GM23248 (cell line): Measurements from ENCODE around the gene CDK5. TPM values are rescaled to one million over a fixed set of nuclear protein-coding genes. Genes with fewer than 3 reads are reported as not detected.

Source experiments
- DNase-seq: peaks from one replicate; pipeline ENCODE4 v3.0.0-alpha.2; 2015
- H2AFZ ChIP-seq: fragments of 200-600 bp; sonication (generic); 2 replicates; pipeline ENCODE4 v1.6.1; 2016; ENCODE audit warnings: antibody characterized with exemption
- H3F3A ChIP-seq: fragments of 200-600 bp; sonication (generic); 2 replicates; pipeline ENCODE4 v1.6.1; 2016; ENCODE audit warnings: mild to moderate bottlenecking, antibody characterized with exemption, mixed run types; ENCODE audit not compliant: insufficient read depth
- H3K27ac ChIP-seq: fragments of 200-600 bp; sonication (generic); 2 replicates; pipeline ENCODE4 v1.5.1; 2016; ENCODE audit warnings: mild to moderate bottlenecking
- H3K27me3 ChIP-seq: fragments of 200-600 bp; sonication (generic); replicated peaks from 2 replicates; pipeline ENCODE4 v1.6.1; 2016; ENCODE audit warnings: mild to moderate bottlenecking; ENCODE audit not compliant: insufficient read depth
- H3K36me3 ChIP-seq: fragments of 200-600 bp; sonication (generic); 2 replicates; pipeline ENCODE4 v1.6.1; 2016; ENCODE audit warnings: low read depth, mild to moderate bottlenecking
- H3K4me1 ChIP-seq: fragments of 200-600 bp; sonication (generic); 2 replicates; pipeline ENCODE4 v1.6.1; 2016; ENCODE audit warnings: mild to moderate bottlenecking; ENCODE audit not compliant: insufficient read depth
- H3K4me2 ChIP-seq: fragments of 200-600 bp; sonication (generic); one replicate; pipeline ENCODE4 v1.6.1; 2016; ENCODE audit warnings: mild to moderate bottlenecking; ENCODE audit not compliant: unreplicated experiment
- H3K4me3 ChIP-seq: fragments of 200-600 bp; sonication (generic); 2 replicates; pipeline ENCODE4 v1.5.1; 2016; ENCODE audit warnings: mild to moderate bottlenecking
- H3K79me2 ChIP-seq: fragments of 200-600 bp; sonication (generic); 2 replicates; pipeline ENCODE4 v1.6.1; 2016; ENCODE audit warnings: mild to moderate bottlenecking; ENCODE audit not compliant: insufficient read depth
- H3K9ac ChIP-seq: fragments of 200-600 bp; sonication (generic); 2 replicates; pipeline ENCODE4 v1.6.1; 2016; ENCODE audit warnings: mild to moderate bottlenecking
- H3K9me2 ChIP-seq: fragments of 200-600 bp; sonication (generic); 2 replicates; pipeline ENCODE4 v1.6.1; 2016; ENCODE audit warnings: mixed run types, mild to moderate bottlenecking, moderate library complexity; ENCODE audit not compliant: insufficient read depth
- H3K9me3 ChIP-seq: fragments of 200-600 bp; sonication (generic); one replicate; pipeline ENCODE4 v1.6.1; 2017; ENCODE audit warnings: low read depth
- H4K20me1 ChIP-seq: fragments of 200-600 bp; sonication (generic); 2 replicates; pipeline ENCODE4 v1.6.0; 2016; ENCODE audit not compliant: insufficient read depth
- EZH2 ChIP-seq: fragments of 200-600 bp; sonication (generic); IDR thresholded peaks from 2 replicates; pipeline ENCODE4 v1.6.1; 2018; ENCODE audit warnings: antibody characterized with exemption, mild to moderate bottlenecking; ENCODE audit not compliant: insufficient read depth, poor library complexity, severe bottlenecking
- EZH2phosphoT487 ChIP-seq: fragments of 200-600 bp; sonication (generic); IDR thresholded peaks from 2 replicates; pipeline ENCODE4 v1.6.1; 2018; ENCODE audit warnings: antibody characterized with exemption, moderate library complexity, mild to moderate bottlenecking, low read depth; ENCODE audit not compliant: insufficient read depth
- WGBS, 2 experiments: methylation state at CpG; one replicate each; pipeline ENCODE4 v1.1.6; 2015 to 2017; ENCODE audit warnings: low lambda C conversion rate in 2 of 2, low coverage in 1 of 2; ENCODE audit errors: missing lambda C conversion rate in 2 of 2; 5-methylcytosine and 5-hydroxymethylcytosine counted together
- in situ Hi-C: fragments of 300-500 bp; cut with MboI; formaldehyde crosslinking; loops from 2 replicates; pipeline ENCODE4 v1.15.0; 2020
- polyA plus RNA-seq: library from polyadenylated mRNA; unstranded; fragments of >200 nt; fragmentation: Nextera tagmentation; extraction: Ambion mirVana; gene quantifications from 2 replicates; pipeline ENCODE4 v1.2.1, GENCODE V29; 2016
- total RNA-seq: library from RNA; depleted of rRNA; stranded (reverse); fragments of >200 nt; shearing (Covaris generic); gene quantifications from 2 replicates; pipeline ENCODE4 v1.2.3, GENCODE V29; 2014

The CDK5 gene
- total and polyA plus RNA-seq, 2 experiments from 2014 or later: 27.6 to 27.7 TPM

GRCh38 chr7:151101621-151102396 lies 44.1 kb upstream of the CDK5 start:
- Histone ChIP-seq H3K4me2 (no peak overlapping the region), H3K4me3 (no peak overlapping the region), H3K4me1 (peaks cover 5% of the 10 kb centered on the region; the same call in 1 of the 2 replicates), H4K20me1 (peaks cover 9% of the 10 kb centered on the region; the same call in 1 of the 2 replicates), H3K9ac (no peak overlapping the region), H3K9me3 (no peaks in the 10 kb centered on the region), H3K79me2 (peaks cover 99% of the 10 kb centered on the region), H2AFZ (no peak overlapping the region), H3F3A (peaks cover 7% of the 10 kb centered on the region; the same call in 1 of the 2 replicates), H3K27me3 (no peaks in the 10 kb centered on the region), H3K27ac (no peak overlapping the region), H3K9me2 (no peaks in the 10 kb centered on the region), H3K36me3 (no peaks in the 10 kb centered on the region)
- in situ Hi-C loops: no loop called here
- TF ChIP-seq EZH2phosphoT487: no peak
- TF ChIP-seq EZH2: no peak
- WGBS, 2 experiments: 75 to 78% methylated on average over 23 to 24 of the region's 24 CpGs
- no peak for DNase-seq

- no peak overlapping the region for H3K9ac ChIP-seq
- peaks cover 5% of the 10 kb centered on the region; the same call in 1 of the 2 replicates for H3K4me1 ChIP-seq
- in situ Hi-C loops: no loop called here
- H4K20me1 ChIP-seq: peaks cover 11% of the 10 kb centered on the region; the same call in 1 of the 2 replicates
- no peaks in the 10 kb centered on the region for H3K27me3 ChIP-seq
- no peak overlapping the region for H2AFZ ChIP-seq
- H3K79me2 ChIP-seq: peaks cover 99% of the 10 kb centered on the region
- peaks cover 9% of the 10 kb centered on the region for H3F3A ChIP-seq
- no peak overlapping the region for H3K27ac ChIP-seq
- no peak overlapping the region for H3K4me2 ChIP-seq
- TF ChIP-seq EZH2 (no peak), EZH2phosphoT487 (no peak)
- H3K9me2 ChIP-seq: no peaks in the 10 kb centered on the region
- no peak overlapping the region for H3K4me3 ChIP-seq
- 91 to 96% methylated on average over 9 to 10 of the region's 10 CpGs for WGBS, 2 experiments
- no peaks in the 10 kb centered on the region for H3K36me3 ChIP-seq
- no peak for DNase-seq
- no peaks in the 10 kb centered on the region for H3K9me3 ChIP-seq
Measured at GRCh38 chr7:151100921-151101320, 43.2 kb upstream of the CDK5 start.

GRCh38 chr7:151099486-151100211 lies 42.0 kb upstream of the CDK5 start:
- Histone ChIP-seq H3K27ac (no peak overlapping the region), H2AFZ (no peak overlapping the region), H3K27me3 (no peaks in the 10 kb centered on the region), H3F3A (peaks cover 20% of the 10 kb centered on the region), H3K9ac (no peak overlapping the region), H3K4me1 (no peaks in the 10 kb centered on the region), H3K36me3 (no peaks in the 10 kb centered on the region), H3K79me2 (peaks cover 100% of the 10 kb centered on the region), H3K4me3 (no peak overlapping the region), H3K9me2 (no peaks in the 10 kb centered on the region), H4K20me1 (peaks cover 17% of the 10 kb centered on the region), H3K9me3 (no peaks in the 10 kb centered on the region), H3K4me2 (no peak overlapping the region)
- in situ Hi-C loops: no loop called here
- WGBS, 2 experiments: 75 to 78% methylated on average over 19 to 20 of the region's 20 CpGs
- DNase-seq: no peak
- TF ChIP-seq EZH2: no peak
- TF ChIP-seq EZH2phosphoT487: no peak

GRCh38 chr7:151095828-151096475 lies 38.3 kb upstream of the CDK5 start:
- Histone ChIP-seq H2AFZ (no peak overlapping the region), H3K79me2 (peaks cover 100% of the 10 kb centered on the region), H3K27me3 (no peaks in the 10 kb centered on the region), H3F3A (peaks cover 20% of the 10 kb centered on the region), H3K9ac (peak overlapping the region; percentile 35; the same call in 1 of the 2 replicates), H3K4me2 (no peak overlapping the region), H3K4me1 (no peaks in the 10 kb centered on the region), H3K36me3 (no peaks in the 10 kb centered on the region), H3K9me3 (no peaks in the 10 kb centered on the region), H3K4me3 (no peak overlapping the region), H3K27ac (peak overlapping the region; percentile 57), H4K20me1 (peaks cover 17% of the 10 kb centered on the region), H3K9me2 (no peaks in the 10 kb centered on the region)
- WGBS, 2 experiments: 69 to 78% methylated on average over 17 of the region's 17 CpGs
- peak; percentile 51 for DNase-seq
- in situ Hi-C loops: no loop called here
- TF ChIP-seq EZH2phosphoT487: no peak
- no peak for TF ChIP-seq EZH2
